Measurements from ENCODE around the gene FHOD1.

The FHOD1 gene

GRCh38 chr16:67212766-67213165, 34.5 kb downstream of the FHOD1 start:
- H3K4me3 ChIP-seq (ENCODE audit: low read depth, low read length): no peak overlapping the region
- DNase-seq (ENCODE audit: low read depth): no peak
- TF ChIP-seq, protein P1, sequence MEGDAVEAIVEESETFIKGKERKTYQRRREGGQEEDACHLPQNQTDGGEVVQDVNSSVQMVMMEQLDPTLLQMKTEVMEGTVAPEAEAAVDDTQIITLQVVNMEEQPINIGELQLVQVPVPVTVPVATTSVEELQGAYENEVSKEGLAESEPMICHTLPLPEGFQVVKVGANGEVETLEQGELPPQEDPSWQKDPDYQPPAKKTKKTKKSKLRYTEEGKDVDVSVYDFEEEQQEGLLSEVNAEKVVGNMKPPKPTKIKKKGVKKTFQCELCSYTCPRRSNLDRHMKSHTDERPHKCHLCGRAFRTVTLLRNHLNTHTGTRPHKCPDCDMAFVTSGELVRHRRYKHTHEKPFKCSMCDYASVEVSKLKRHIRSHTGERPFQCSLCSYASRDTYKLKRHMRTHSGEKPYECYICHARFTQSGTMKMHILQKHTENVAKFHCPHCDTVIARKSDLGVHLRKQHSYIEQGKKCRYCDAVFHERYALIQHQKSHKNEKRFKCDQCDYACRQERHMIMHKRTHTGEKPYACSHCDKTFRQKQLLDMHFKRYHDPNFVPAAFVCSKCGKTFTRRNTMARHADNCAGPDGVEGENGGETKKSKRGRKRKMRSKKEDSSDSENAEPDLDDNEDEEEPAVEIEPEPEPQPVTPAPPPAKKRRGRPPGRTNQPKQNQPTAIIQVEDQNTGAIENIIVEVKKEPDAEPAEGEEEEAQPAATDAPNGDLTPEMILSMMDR (IDR thresholded peaks at IDR 0.05; ENCODE audit: low read depth, low read length, missing control alignments): no peak

DNA sequence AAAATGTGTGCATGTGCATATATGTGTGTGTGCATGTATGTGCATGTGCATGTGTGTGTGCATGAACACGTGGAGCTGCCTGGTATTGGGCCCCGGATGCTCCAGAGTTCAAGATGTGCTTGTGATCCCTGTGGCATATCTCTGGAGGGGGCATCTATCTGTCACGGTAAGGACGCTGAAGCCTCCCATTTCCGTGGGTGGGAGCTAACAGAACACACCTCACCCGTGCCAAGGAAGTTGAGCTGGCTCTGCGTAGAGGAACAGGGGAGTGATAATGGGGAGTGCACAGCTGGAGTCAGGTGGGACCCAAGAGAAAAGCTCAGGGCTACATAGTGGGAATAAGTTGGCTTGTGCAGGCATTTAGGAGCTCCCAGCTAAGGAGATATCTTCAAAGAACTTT, 35.6 kb downstream of the FHOD1 start:
- TF ChIP-seq, protein P1 (IDR thresholded peaks at IDR 0.05; ENCODE audit: low read depth, low read length, missing control alignments): no peak
- H3K4me3 ChIP-seq (ENCODE audit: low read depth, low read length): no peak overlapping the region
- DNase-seq (ENCODE audit: low read depth): no peak

DNA sequence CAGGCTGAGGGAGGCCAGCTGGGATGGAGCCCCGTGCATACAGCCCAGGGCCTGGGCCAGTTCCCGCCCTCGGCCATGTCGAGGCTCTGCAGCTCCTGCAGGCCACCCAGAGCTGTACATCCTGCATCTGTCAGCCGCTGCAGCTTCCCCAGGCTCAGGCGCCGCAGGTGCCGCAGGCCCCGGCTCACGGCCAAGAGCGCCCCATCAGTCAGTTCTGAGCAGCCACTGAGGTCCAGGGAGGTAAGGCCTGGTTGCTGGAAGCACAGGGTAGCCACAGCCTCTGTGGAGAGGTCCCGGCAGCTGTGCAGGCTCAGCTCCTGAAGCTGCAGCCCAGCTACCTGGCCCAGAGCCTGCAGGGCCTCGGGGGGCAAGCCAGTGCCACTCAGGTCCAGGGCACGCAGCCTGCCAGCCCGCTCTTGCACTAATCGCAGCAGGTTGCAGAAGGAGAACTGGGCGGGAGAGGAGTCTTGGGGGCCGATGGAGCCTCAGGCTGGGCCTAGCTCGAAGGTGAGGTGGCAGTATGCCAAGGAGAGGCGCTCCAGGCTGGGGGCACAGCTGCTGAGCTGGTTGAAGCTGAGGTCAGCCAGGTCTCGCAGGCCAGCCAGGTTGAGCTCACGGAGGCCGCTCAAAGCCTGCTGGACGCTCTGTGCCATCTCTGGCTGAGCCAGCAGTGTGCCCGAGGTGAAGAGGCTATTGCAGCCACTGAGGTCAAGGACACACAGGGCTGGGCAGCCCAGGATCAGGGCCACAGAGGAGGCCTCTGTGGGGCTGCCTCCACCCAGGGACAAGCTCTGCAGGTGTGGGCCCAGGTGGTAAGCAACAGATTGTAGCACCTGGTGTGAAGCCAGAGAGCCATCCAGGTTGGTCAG, 37.0 kb downstream of the FHOD1 start:
- H3K4me3 ChIP-seq (ENCODE audit: low read depth, low read length): no peak overlapping the region
- DNase-seq (ENCODE audit: low read depth): no peak
- TF ChIP-seq, protein P1 (IDR thresholded peaks at IDR 0.05; ENCODE audit: low read depth, low read length, missing control alignments): no peak

DNA sequence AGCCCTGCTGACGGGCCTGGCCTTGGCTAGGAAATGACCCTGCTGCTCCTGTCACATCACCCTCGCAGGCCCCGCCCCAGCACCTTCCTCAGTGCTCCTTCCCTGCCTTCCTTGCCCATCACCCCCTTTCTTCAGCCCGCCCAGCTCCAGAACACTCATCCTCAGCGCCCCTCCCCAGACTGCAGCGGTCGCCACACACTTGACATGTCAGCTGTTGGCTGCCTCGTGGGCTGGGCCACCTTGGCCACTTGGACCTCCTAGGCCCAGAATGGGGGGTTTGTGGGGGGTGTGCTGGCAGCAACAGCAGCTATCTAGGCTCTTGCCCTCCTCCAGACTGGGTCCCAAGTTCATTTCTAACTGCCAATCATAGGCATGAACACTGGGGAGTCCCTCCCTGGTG, 37.7 kb downstream of the FHOD1 start:
- TF ChIP-seq, protein P1 (IDR thresholded peaks at IDR 0.05; ENCODE audit: low read depth, low read length, missing control alignments): no peak
- no peak for DNase-seq (ENCODE audit: low read depth)
- no peak overlapping the region for H3K4me3 ChIP-seq (ENCODE audit: low read depth, low read length)

- no peak overlapping the region for H3K4me3 ChIP-seq (ENCODE audit: low read depth, low read length)
- no peak for DNase-seq (ENCODE audit: low read depth)
- TF ChIP-seq, protein P1 (IDR thresholded peaks at IDR 0.05; ENCODE audit: low read depth, low read length, missing control alignments): no peak
Observed at GRCh38 chr16:67208154-67208896, 39.0 kb downstream of the FHOD1 start.

DNA sequence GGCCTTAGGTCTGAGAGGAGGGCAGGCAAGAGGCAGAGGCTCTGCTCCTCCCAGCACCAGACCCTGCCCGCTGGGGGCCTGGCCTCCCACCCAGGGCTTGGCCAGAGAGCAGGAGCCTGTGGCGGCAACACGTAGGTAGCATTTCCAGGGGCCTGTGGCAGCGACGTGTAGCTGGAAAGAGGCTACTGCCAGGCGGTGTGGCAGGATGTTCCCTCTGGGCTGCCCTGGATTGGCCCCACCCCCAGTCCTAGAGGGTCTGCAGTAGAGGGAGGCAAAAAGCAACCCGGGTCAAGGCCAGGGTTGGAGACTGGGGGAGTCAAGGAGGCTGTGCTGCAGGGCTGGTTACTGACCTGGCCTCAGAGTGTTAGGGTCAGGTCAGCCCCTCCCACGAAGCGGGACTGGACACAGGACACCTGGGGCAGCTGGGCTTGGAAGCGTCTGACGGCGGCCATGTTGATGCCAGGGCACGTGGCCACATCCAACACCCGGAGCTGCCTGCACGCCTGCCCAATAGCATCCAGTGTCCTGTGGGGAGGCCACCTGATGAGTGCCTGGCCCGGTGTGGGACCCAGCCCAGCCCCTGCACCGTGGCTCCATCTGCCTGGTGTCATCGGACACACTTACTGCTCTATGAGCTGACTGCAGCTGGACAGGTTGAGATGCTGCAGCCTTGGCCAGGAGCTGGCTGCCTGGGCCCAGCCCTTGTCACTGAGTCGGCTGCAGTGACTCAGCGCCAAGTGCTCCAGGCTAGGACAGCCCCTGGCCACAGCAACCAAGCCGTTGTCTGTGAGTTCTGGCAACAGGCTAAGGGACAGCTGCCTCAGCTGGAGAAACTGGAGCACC, 39.8 kb downstream of the FHOD1 start:
- no peak overlapping the region for H3K4me3 ChIP-seq (ENCODE audit: low read depth, low read length)
- no peak for DNase-seq (ENCODE audit: low read depth)
- TF ChIP-seq, protein P1 (IDR thresholded peaks at IDR 0.05; ENCODE audit: low read depth, low read length, missing control alignments): no peak
